Fibroblast of villous mesenchyme (primary cell): ENCODE data around the gene ITGA2. TPM values are rescaled to one million over a fixed set of nuclear protein-coding genes. Genes with fewer than 3 reads are reported as not detected.

ENCODE experiments used
- DNase-seq: peaks from one replicate; pipeline ENCODE4 v3.0.0-alpha.2; 2010; ENCODE audit warnings: low read depth
- H3K4me3 ChIP-seq: 2 replicates; pipeline ENCODE4 v1.5.1; 2011; ENCODE audit warnings: low read depth, mild to moderate bottlenecking, low read length
- total RNA-seq: library from RNA; depleted of rRNA; stranded (reverse); fragments of >200 nt; gene quantifications from 2 replicates; pipeline ENCODE4 v1.2.3, GENCODE V29; 2012
- TF ChIP-seq, protein P1 (sequence below): IDR thresholded peaks from 2 replicates; pipeline ENCODE4 v1.5.1; 2012; ENCODE audit warnings: low read depth, mild to moderate bottlenecking, low read length; ENCODE audit not compliant: insufficient read depth

ITGA2 gene
- total RNA-seq, 1 donor = 35.0 TPM

DNA sequence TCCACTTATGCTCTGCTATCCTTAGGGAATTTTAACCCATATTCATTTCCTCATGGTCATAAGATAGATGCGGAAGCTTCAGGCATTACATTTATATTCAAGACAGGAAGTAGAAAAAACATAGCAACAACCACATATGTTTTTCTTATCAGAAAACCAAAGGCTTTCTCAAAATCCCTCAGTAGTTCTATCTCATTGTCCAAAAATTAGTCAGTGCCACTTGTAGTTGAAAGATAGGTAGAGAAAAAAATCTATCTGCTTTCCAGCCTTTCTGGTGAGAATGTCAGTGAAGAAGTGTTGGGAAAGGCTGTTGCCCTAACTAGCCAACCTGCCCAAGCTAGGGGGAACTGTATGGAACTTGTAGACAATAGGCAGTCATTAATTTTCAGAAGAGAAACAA is 143.9 kb downstream of the ITGA2 start:
- H3K4me3 ChIP-seq = no peak overlapping the region
- TF ChIP-seq, protein P1, sequence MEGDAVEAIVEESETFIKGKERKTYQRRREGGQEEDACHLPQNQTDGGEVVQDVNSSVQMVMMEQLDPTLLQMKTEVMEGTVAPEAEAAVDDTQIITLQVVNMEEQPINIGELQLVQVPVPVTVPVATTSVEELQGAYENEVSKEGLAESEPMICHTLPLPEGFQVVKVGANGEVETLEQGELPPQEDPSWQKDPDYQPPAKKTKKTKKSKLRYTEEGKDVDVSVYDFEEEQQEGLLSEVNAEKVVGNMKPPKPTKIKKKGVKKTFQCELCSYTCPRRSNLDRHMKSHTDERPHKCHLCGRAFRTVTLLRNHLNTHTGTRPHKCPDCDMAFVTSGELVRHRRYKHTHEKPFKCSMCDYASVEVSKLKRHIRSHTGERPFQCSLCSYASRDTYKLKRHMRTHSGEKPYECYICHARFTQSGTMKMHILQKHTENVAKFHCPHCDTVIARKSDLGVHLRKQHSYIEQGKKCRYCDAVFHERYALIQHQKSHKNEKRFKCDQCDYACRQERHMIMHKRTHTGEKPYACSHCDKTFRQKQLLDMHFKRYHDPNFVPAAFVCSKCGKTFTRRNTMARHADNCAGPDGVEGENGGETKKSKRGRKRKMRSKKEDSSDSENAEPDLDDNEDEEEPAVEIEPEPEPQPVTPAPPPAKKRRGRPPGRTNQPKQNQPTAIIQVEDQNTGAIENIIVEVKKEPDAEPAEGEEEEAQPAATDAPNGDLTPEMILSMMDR = no peak
- no peak for DNase-seq

Other genes starting within 250 kb of the ITGA2 start
- gene ITGA1, start 201.4 kb upstream of the ITGA2 start, total RNA-seq = 104 and 154 TPM in 2 replicates
- 44.9 and 47.7 TPM in 2 replicates for gene PELO, start 201.4 kb upstream of the ITGA2 start, total RNA-seq
- 47.7 and 60.9 TPM in 2 replicates for gene MOCS2, start 120.4 kb downstream of the ITGA2 start, total RNA-seq